ENCODE results near the gene SULT1A4. TPM values are rescaled to one million over a fixed set of nuclear protein-coding genes. Genes with fewer than 3 reads are reported as not detected.
"Not testable (repeated sequence)": the region's sequence is repeated elsewhere in the genome, so short reads cannot be mapped to it uniquely, and the experiment has no call there.

Gene SULT1A4
- total and polyA plus RNA-seq, 2 of the 13 experiments (the other 11 are each of a cell fraction or from before 2014, with no cell fraction given), result 25.4 to 151 TPM

- H2AFZ ChIP-seq (ENCODE audit: low read length); H3K4me3 ChIP-seq (replicated peaks in 1 of 3; ENCODE audit: insufficient read depth in 1 of 3, low read depth in 2 of 3, low read length in 3 of 3); DNase-seq (ENCODE audit: low spot score); BruUV-seq (replicated peaks); H4K20me1 ChIP-seq (ENCODE audit: insufficient read depth, low read length); H3K79me2 ChIP-seq (ENCODE audit: insufficient read depth, low read length); H3K27me3 ChIP-seq (ENCODE audit: control insufficient read depth in 1 of 2, insufficient read depth in 2 of 2, low read length in 2 of 2); H3K27ac ChIP-seq (ENCODE audit: extremely low read length, insufficient read depth, low read length); H3K9me3 ChIP-seq (ENCODE audit: low read length); in situ Hi-C loops (cut with HindIII; ENCODE audit: extremely low pct_ligation_motif_present, low pct_unique_long_range_greater_than_20kb); H3K4me2 ChIP-seq (ENCODE audit: low read depth, low read length); H3K4me1 ChIP-seq (ENCODE audit: insufficient read depth, low read length); POLR2A ChIA-PET; FAIRE-seq; H3K36me3 ChIP-seq (replicated peaks in 1 of 2; ENCODE audit: control insufficient read depth in 1 of 2, insufficient read depth in 2 of 2, low read length in 2 of 2); H3K9ac ChIP-seq (ENCODE audit: insufficient read depth, low read depth, low read length); CTCF ChIA-PET (ENCODE audit: low intra/inter-chr PET ratio, low total read pairs); intact Hi-C loops (cut with micrococcal nuclease; ENCODE audit: unreplicated experiment): not testable (repeated sequence)
- no CpG with 5 or more reads among the region's 29 CpGs for WGBS (ENCODE audit: low lambda C conversion rate)
- peak; percentile 84 for ATAC-seq
Measured at GRCh38 chr16:29454828-29455227, 4.9 kb upstream of the SULT1A4 start.

GRCh38 chr16:29457660-29458059 is 2.1 kb upstream of the SULT1A4 start:
- CTCF ChIA-PET (ENCODE audit: low intra/inter-chr PET ratio, low total read pairs); H3K4me1 ChIP-seq (ENCODE audit: insufficient read depth, low read length); ATAC-seq; H3K27me3 ChIP-seq (ENCODE audit: control insufficient read depth in 1 of 2, insufficient read depth in 2 of 2, low read length in 2 of 2); H3K9ac ChIP-seq (ENCODE audit: insufficient read depth, low read depth, low read length); intact Hi-C loops (cut with micrococcal nuclease; ENCODE audit: unreplicated experiment); H3K9me3 ChIP-seq (ENCODE audit: low read length); H4K20me1 ChIP-seq (ENCODE audit: insufficient read depth, low read length); FAIRE-seq; H3K79me2 ChIP-seq (ENCODE audit: insufficient read depth, low read length); in situ Hi-C loops (cut with HindIII; ENCODE audit: extremely low pct_ligation_motif_present, low pct_unique_long_range_greater_than_20kb); H3K36me3 ChIP-seq (replicated peaks in 1 of 2; ENCODE audit: control insufficient read depth in 1 of 2, insufficient read depth in 2 of 2, low read length in 2 of 2); H3K4me3 ChIP-seq (replicated peaks in 1 of 3; ENCODE audit: insufficient read depth in 1 of 3, low read depth in 2 of 3, low read length in 3 of 3); POLR2A ChIA-PET; H3K4me2 ChIP-seq (ENCODE audit: low read depth, low read length); H3K27ac ChIP-seq (ENCODE audit: extremely low read length, insufficient read depth, low read length); DNase-seq (ENCODE audit: low spot score); BruUV-seq (replicated peaks); H2AFZ ChIP-seq (ENCODE audit: low read length): not testable (repeated sequence)
- WGBS (ENCODE audit: low lambda C conversion rate), result 100% methylated on average over 1 of the region's 2 CpGs

DNA sequence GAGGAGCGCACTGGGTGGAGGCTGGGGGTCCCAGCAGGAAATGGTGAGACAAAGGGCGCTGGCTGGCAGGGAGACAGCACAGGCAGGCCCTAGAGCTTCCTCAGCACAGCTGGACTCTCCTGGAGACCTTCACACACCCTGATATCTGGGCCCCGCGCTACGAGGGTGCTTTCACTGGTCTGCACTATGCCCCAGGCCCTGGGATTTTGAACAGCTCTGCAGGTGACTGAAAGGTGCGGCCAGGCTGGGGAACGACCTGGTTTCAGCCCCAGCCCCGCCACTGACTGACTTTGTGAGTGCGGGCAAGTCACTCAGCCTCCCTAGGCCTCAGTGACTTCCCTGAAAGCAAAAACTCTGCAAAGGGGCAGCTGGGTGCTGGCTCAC is 926 bp downstream of the SULT1A4 start:
- CTCF ChIA-PET (ENCODE audit: low intra/inter-chr PET ratio, low total read pairs); intact Hi-C loops (cut with micrococcal nuclease; ENCODE audit: unreplicated experiment); POLR2A ChIA-PET; H3K27ac ChIP-seq (ENCODE audit: extremely low read length, insufficient read depth, low read length); H3K79me2 ChIP-seq (ENCODE audit: insufficient read depth, low read length); H3K9ac ChIP-seq (ENCODE audit: insufficient read depth, low read depth, low read length); H3K4me1 ChIP-seq (ENCODE audit: insufficient read depth, low read length); H2AFZ ChIP-seq (ENCODE audit: low read length); H3K4me2 ChIP-seq (ENCODE audit: low read depth, low read length); H3K27me3 ChIP-seq (ENCODE audit: control insufficient read depth in 1 of 2, insufficient read depth in 2 of 2, low read length in 2 of 2); FAIRE-seq; in situ Hi-C loops (cut with HindIII; ENCODE audit: extremely low pct_ligation_motif_present, low pct_unique_long_range_greater_than_20kb); H4K20me1 ChIP-seq (ENCODE audit: insufficient read depth, low read length); H3K4me3 ChIP-seq (replicated peaks in 1 of 3; ENCODE audit: insufficient read depth in 1 of 3, low read depth in 2 of 3, low read length in 3 of 3); H3K9me3 ChIP-seq (ENCODE audit: low read length); H3K36me3 ChIP-seq (replicated peaks in 1 of 2; ENCODE audit: control insufficient read depth in 1 of 2, insufficient read depth in 2 of 2, low read length in 2 of 2); DNase-seq (ENCODE audit: low spot score): not testable (repeated sequence)
- BruUV-seq (replicated peaks), result TSS peak; percentile 56
- no CpG with 5 or more reads among the region's 9 CpGs for WGBS (ENCODE audit: low lambda C conversion rate)
- ATAC-seq, result peak; percentile 73

DNA sequence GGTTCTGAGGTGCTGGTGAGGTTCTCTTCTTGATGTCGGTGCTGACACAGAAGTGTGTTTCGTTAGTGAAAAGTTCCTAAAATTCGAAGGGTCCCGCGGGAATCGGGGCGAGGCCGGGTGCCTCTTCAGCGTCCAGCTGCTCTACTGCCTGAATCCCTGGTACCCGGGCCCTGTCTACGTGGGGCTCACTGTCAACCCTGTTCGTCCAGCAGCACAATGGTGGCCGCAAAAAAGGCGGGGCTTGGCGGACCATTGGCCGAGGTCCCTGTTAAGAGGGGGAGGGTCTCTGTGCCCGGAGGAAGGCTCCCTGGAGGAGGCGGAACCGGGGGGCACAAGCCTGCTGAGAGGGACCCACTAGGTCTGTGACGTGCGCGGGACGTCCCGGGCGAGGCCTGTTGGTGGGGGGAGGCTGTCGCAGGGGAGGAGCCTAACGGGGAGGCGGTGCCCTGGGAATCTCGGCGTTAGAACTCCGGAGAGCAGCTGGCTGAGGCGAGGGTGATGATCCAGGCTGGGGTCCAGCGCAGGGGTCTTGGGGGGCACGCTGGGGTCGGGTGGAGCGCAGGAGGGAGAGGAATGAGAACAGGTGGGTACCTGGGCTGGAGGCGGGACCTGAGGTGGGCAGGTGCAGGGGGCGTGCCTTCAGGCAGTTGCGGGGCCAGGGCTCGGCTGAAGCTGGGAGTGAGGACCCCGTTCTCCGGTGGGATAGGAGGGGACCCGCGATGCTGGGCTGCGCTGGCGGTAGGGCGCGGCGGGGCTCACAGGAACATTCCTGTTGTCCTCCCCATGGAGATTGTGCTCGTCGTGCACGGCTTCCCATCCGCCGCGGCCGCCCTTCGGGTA is 6.5 kb downstream of the SULT1A4 start:
- H3K36me3 ChIP-seq (replicated peaks in 1 of 2; ENCODE audit: control insufficient read depth in 1 of 2, insufficient read depth in 2 of 2, low read length in 2 of 2); H3K4me2 ChIP-seq (ENCODE audit: low read depth, low read length); BruUV-seq (replicated peaks); FAIRE-seq; H3K4me3 ChIP-seq (replicated peaks in 1 of 3; ENCODE audit: insufficient read depth in 1 of 3, low read depth in 2 of 3, low read length in 3 of 3); H3K79me2 ChIP-seq (ENCODE audit: insufficient read depth, low read length); ATAC-seq; H3K4me1 ChIP-seq (ENCODE audit: insufficient read depth, low read length); H3K27me3 ChIP-seq (ENCODE audit: control insufficient read depth in 1 of 2, insufficient read depth in 2 of 2, low read length in 2 of 2); H3K9me3 ChIP-seq (ENCODE audit: low read length); DNase-seq (ENCODE audit: low spot score); H3K9ac ChIP-seq (ENCODE audit: insufficient read depth, low read depth, low read length); H3K27ac ChIP-seq (ENCODE audit: extremely low read length, insufficient read depth, low read length); H2AFZ ChIP-seq (ENCODE audit: low read length); in situ Hi-C loops (cut with HindIII; ENCODE audit: extremely low pct_ligation_motif_present, low pct_unique_long_range_greater_than_20kb); H4K20me1 ChIP-seq (ENCODE audit: insufficient read depth, low read length); POLR2A ChIA-PET; intact Hi-C loops (cut with micrococcal nuclease; ENCODE audit: unreplicated experiment); CTCF ChIA-PET (ENCODE audit: low intra/inter-chr PET ratio, low total read pairs): not testable (repeated sequence)
- WGBS (ENCODE audit: low lambda C conversion rate), result no CpG with 5 or more reads among the region's 57 CpGs

All from HepG2 (cell line).